ENCODE measurements around the gene DLX3.

Gene DLX3

GRCh38 chr17:50023520-50023919 lies 28.5 kb upstream of the DLX3 start:
- no peak for DNase-seq (ENCODE audit: low read depth)

- DNase-seq (ENCODE audit: low read depth) = no peak
Measured at GRCh38 chr17:50022463-50023130, 27.6 kb upstream of the DLX3 start.

GRCh38 chr17:50021681-50022370 lies 26.8 kb upstream of the DLX3 start:
- no peak for DNase-seq (ENCODE audit: low read depth)

- no peak for DNase-seq (ENCODE audit: low read depth)
Measured at GRCh38 chr17:50020841-50021599, 26.0 kb upstream of the DLX3 start.

GRCh38 chr17:50018909-50019308 lies 23.9 kb upstream of the DLX3 start:
- DNase-seq (ENCODE audit: low read depth) = no peak

GRCh38 chr17:50015146-50015545 lies 20.1 kb upstream of the DLX3 start:
- DNase-seq (ENCODE audit: low read depth) = no peak

GRCh38 chr17:50014471-50015088 lies 19.6 kb upstream of the DLX3 start:
- DNase-seq (ENCODE audit: low read depth) = no peak

- DNase-seq (ENCODE audit: low read depth) = no peak
Measured at GRCh38 chr17:50013079-50013478, 18.1 kb upstream of the DLX3 start.

GRCh38 chr17:50009282-50009681 lies 14.3 kb upstream of the DLX3 start:
- DNase-seq (ENCODE audit: low read depth) = no peak

GRCh38 chr17:50003911-50004310 lies 8.9 kb upstream of the DLX3 start:
- DNase-seq (ENCODE audit: low read depth) = no peak

GRCh38 chr17:49998836-49999511 lies 4.0 kb upstream of the DLX3 start:
- DNase-seq (ENCODE audit: low read depth) = no peak

- peak; percentile 77 for DNase-seq (ENCODE audit: low read depth)
Measured at GRCh38 chr17:49997773-49998703, 3.0 kb upstream of the DLX3 start.

GRCh38 chr17:49997301-49997650 lies 2.3 kb upstream of the DLX3 start:
- no peak for DNase-seq (ENCODE audit: low read depth)

- DNase-seq (ENCODE audit: low read depth) = peak; percentile 44
Measured at GRCh38 chr17:49996495-49997300, 1.7 kb upstream of the DLX3 start.

GRCh38 chr17:49996121-49996494 lies 1.1 kb upstream of the DLX3 start:
- no peak for DNase-seq (ENCODE audit: low read depth)

- DNase-seq (ENCODE audit: low read depth) = no peak
Measured at GRCh38 chr17:49994085-49995054, 654 bp downstream of the DLX3 start.

- no peak for DNase-seq (ENCODE audit: low read depth)
Measured at GRCh38 chr17:49993423-49994060, 1.5 kb downstream of the DLX3 start.

GRCh38 chr17:49992933-49993422 lies 2.0 kb downstream of the DLX3 start:
- DNase-seq (ENCODE audit: low read depth) = no peak

Measured in T follicular helper cell (primary cell).